Measurements from ENCODE around the gene OTX2.

- no peak for TF ChIP-seq POLR2A (IDR thresholded peaks at IDR 0.05)
- TF ChIP-seq CTCF (IDR thresholded peaks at IDR 0.05) = no peak
Measured at GRCh38 chr14:56797003-56797568, 13.2 kb downstream of the OTX2 start.

Data from thyroid gland (tissue), 4 donors.